OCI-LY7 (cell line): ENCODE data around the gene PDZRN4.

Experiments
- CTCF ChIP-seq: fragments of 200-600 bp; sonication (generic); conservative IDR thresholded peaks from 2 replicates; pipeline ENCODE4 v1.5.1; 2014; ENCODE audit warnings: mild to moderate bottlenecking, antibody characterized with exemption, low read length, moderate library complexity, mixed read lengths
- EZH2phosphoT487 ChIP-seq: fragments of 200-600 bp; sonication (generic); IDR thresholded peaks from 2 replicates; pipeline ENCODE4 v1.6.1; 2018; ENCODE audit warnings: low read depth, borderline replicate concordance, mild to moderate bottlenecking, mixed run types, antibody characterized with exemption, low read length, moderate library complexity, mixed read lengths

DNA sequence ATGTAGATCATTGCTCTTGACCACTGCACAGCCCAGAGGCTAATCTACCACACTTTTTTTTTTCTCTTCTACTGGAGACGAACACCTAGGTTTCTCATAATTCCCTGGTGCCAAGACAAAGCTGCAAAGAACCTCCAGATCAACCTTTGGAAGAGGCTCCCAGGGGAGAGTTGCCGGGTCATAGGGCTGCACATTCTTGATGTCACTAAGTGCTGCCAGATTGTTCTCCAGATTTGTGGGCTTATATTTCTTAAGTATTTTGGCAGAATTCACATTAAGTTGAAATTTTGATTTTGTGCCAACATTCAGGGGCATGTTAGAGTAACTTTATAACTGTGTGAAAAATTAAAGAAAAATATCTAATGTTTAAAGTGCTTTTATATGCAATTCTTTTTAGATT lies 13.5 kb upstream of the PDZRN4 start:
- no peak for TF ChIP-seq CTCF
- TF ChIP-seq EZH2phosphoT487 = no peak
